K562 (cell line): ENCODE data around the gene SLC25A33. TPM values are rescaled to one million over a fixed set of nuclear protein-coding genes. Genes with fewer than 3 reads are reported as not detected.

Experiments used
- ATAC-seq: fragments of 200-7000 bp; cut with Tn5 transposase; 3 replicates; pipeline ENCODE4 v1.9.1; 2020; ENCODE audit warnings: moderate library complexity
- BruUV-seq: library from RNA; stranded (reverse); fragments of 400-500 nt; replicated peaks from 2 replicates; lab custom pipeline; 2021; lab: Mats Ljungman, UMichigan
- CTCF ChIA-PET: fragments of 300-600 bp; formaldehyde crosslinking; extraction: SDS; loops from one replicate; lab custom pipeline; 2021; ENCODE audit warnings: low intra/inter-chr PET ratio; lab: Yijun Ruan, JAX
- POLR2A ChIA-PET: fragments of 300-600, 350-650 bp; sonication (Branson Sonifier 250); formaldehyde crosslinking; extraction: SDS; loops from one replicate; lab custom pipeline; 2021; ENCODE audit warnings: antibody characterized with exemption, inconsistent platforms; lab: Yijun Ruan, JAX
- DNase-seq, 4 experiments: peaks; one replicate each; pipeline versions ENCODE4 v3.0.0 to v3.0.0-alpha.2; 2011 to 2018; ENCODE audit warnings: low spot score in 3 of 4, mixed read lengths in 3 of 4; ENCODE audit errors: extremely low read depth in 1 of 4
- FAIRE-seq: peaks from 2 replicates; lab custom pipeline; 2011; peaks lifted over from hg19 to GRCh38; lab: Jason Lieb, UNC
- H2AFZ ChIP-seq: 2 replicates; pipeline ENCODE4 v1.6.0; 2011; ENCODE audit warnings: low read depth, low read length, control low read depth, inconsistent platforms
- H3K27ac ChIP-seq: fragments of 200-600 bp; 3 replicates; pipeline ENCODE4 v1.8.0; 2011; ENCODE audit warnings: low read depth, mild to moderate bottlenecking, control low read depth, inconsistent platforms, low read length, moderate library complexity, mixed read lengths; ENCODE audit errors: extremely low read depth
- H3K27me3 ChIP-seq, 2 experiments: fragments of 300-600 bp in 1 of 2; 2 replicates in 1 of 2; 3 replicates in 1 of 2; pipeline versions ENCODE4 v1.6.0 to v1.8.0; 2011; ENCODE audit warnings: inconsistent platforms in 2 of 2, low read length in 2 of 2, mild to moderate bottlenecking in 1 of 2, mixed read lengths in 1 of 2, moderate library complexity in 1 of 2; ENCODE audit not compliant: control insufficient read depth in 2 of 2, insufficient read depth in 2 of 2
- H3K36me3 ChIP-seq: fragments of 300-600 bp; 3 replicates; pipeline ENCODE4 v1.8.0; 2011; ENCODE audit warnings: mild to moderate bottlenecking, low read length, inconsistent platforms; ENCODE audit not compliant: control insufficient read depth, insufficient read depth
- H3K4me1 ChIP-seq, 2 experiments: fragments of 200-600 bp in 1 of 2; replicated peaks in 1 of 2; 2 replicates in 1 of 2; 3 replicates in 1 of 2; pipeline versions ENCODE4 v1.5.1 to v1.8.0; 2011; ENCODE audit warnings: inconsistent platforms in 2 of 2, low read length in 2 of 2, mild to moderate bottlenecking in 1 of 2, mixed read lengths in 1 of 2, moderate library complexity in 1 of 2; ENCODE audit not compliant: control insufficient read depth in 2 of 2, insufficient read depth in 2 of 2
- H3K4me2 ChIP-seq: 2 replicates; pipeline ENCODE4 v1.6.1; 2011; ENCODE audit warnings: low read length, control low read depth, inconsistent platforms, mixed read lengths; ENCODE audit not compliant: insufficient read depth
- H3K4me3 ChIP-seq: fragments of 200-600 bp; sonication (generic), shearing (Covaris generic); 2 replicates; pipeline ENCODE4 v1.5.1; 2016; ENCODE audit warnings: control low read depth, inconsistent platforms
- H3K79me2 ChIP-seq: fragments of 200-600 bp; 3 replicates; pipeline ENCODE4 v1.8.0; 2011; ENCODE audit warnings: low read length, inconsistent platforms; ENCODE audit not compliant: control insufficient read depth, insufficient read depth
- H3K9ac ChIP-seq, 2 experiments: 2 replicates each; pipeline versions ENCODE4 v1.6.0 to v1.6.1; 2011; ENCODE audit warnings: low read depth in 2 of 2, low read length in 2 of 2, control low read depth in 1 of 2, inconsistent platforms in 1 of 2, mild to moderate bottlenecking in 1 of 2, mixed read lengths in 1 of 2; ENCODE audit not compliant: insufficient read depth in 1 of 2
- H3K9me1 ChIP-seq: one replicate; pipeline ENCODE4 v1.6.0; 2011; ENCODE audit warnings: inconsistent platforms, mild to moderate bottlenecking, low read length, moderate library complexity; ENCODE audit not compliant: control insufficient read depth, insufficient read depth
- H3K9me3 ChIP-seq: replicated peaks from 2 replicates; pipeline ENCODE4 v1.5.1; 2011; ENCODE audit warnings: low read depth, low read length, inconsistent platforms; ENCODE audit not compliant: control insufficient read depth, insufficient read depth
- H4K20me1 ChIP-seq: replicated peaks from 2 replicates; pipeline ENCODE4 v1.6.1; 2011; ENCODE audit warnings: low read length, inconsistent platforms, mixed read lengths; ENCODE audit not compliant: control insufficient read depth, insufficient read depth
- EHMT2 ChIP-seq: fragments of 450-650 bp; IDR thresholded peaks from 2 replicates; pipeline ENCODE4 v1.6.1; 2018; ENCODE audit warnings: antibody characterized with exemption
- ERF ChIP-seq: fragments of 450-650 bp; formaldehyde crosslinking; IDR thresholded peaks from 2 replicates; pipeline ENCODE4 v1.4.0; 2020; ENCODE audit warnings: mild to moderate bottlenecking, mixed read lengths
- GATAD2A ChIP-seq: fragments of 450-650 bp; IDR thresholded peaks from 2 replicates; pipeline ENCODE4 v1.6.1; 2017
- IRF2 ChIP-seq: sonication (generic); formaldehyde crosslinking; IDR thresholded peaks from 2 replicates; pipeline ENCODE4 v1.8.1; 2022; ENCODE audit warnings: mild to moderate bottlenecking, missing genetic modification reagents
- JUND ChIP-seq, 2 experiments: IDR thresholded peaks; 2 replicates in 1 of 2; 3 replicates in 1 of 2; pipeline ENCODE4 v1.6.1; 2011; ENCODE audit warnings: borderline replicate concordance in 2 of 2, low read depth in 2 of 2, low read length in 2 of 2, improper control_type of control experiment in 1 of 2, missing biosample characterization in 1 of 2, missing genetic modification characterization in 1 of 2, missing genetic modification reagents in 1 of 2
- KDM4B ChIP-seq, 2 experiments: fragments of 450-650 bp in 1 of 2; sonication (generic) in 1 of 2; IDR thresholded peaks; 2 replicates each; pipeline ENCODE4 v1.6.1; 2016 to 2017; ENCODE audit warnings: borderline replicate concordance in 2 of 2, antibody characterized with exemption in 1 of 2, low read depth in 1 of 2, mild to moderate bottlenecking in 1 of 2
- KHSRP ChIP-seq: fragments of 450-650 bp; IDR thresholded peaks from 2 replicates; pipeline ENCODE4 v1.6.1; 2017
- NCOA4 ChIP-seq: fragments of 450-650 bp; IDR thresholded peaks from 2 replicates; pipeline ENCODE4 v1.6.1; 2018; ENCODE audit warnings: mild to moderate bottlenecking; ENCODE audit not compliant: partially characterized antibody
- PHB ChIP-seq: fragments of 250-450 bp; sonication (Bioruptor Pico); IDR thresholded peaks from 2 replicates; pipeline ENCODE4 v1.5.0; 2021
- RBM34 ChIP-seq: fragments of 200-400 bp; formaldehyde crosslinking; IDR thresholded peaks from 2 replicates; pipeline ENCODE4 v1.6.1; 2018; ENCODE audit warnings: low read length, borderline replicate concordance; ENCODE audit not compliant: insufficient read depth
- RNF2 ChIP-seq: sonication (generic); IDR thresholded peaks from 2 replicates; pipeline ENCODE4 v1.6.1; 2016
- TGIF2 ChIP-seq: sonication (generic); formaldehyde crosslinking; IDR thresholded peaks from 2 replicates; pipeline ENCODE4 v1.8.1; 2022; ENCODE audit warnings: mild to moderate bottlenecking, missing genetic modification reagents, moderate library complexity
- U2AF1 ChIP-seq: fragments of 200-400 bp; formaldehyde crosslinking; optimal IDR thresholded peaks from 2 replicates; pipeline ENCODE3; 2017; ENCODE audit warnings: mild to moderate bottlenecking, low read depth, low read length, moderate library complexity
- ZNF140 ChIP-seq: fragments of 250-450 bp; sonication (Bioruptor Pico); IDR thresholded peaks from 2 replicates; pipeline ENCODE4 v1.8.0; 2021; ENCODE audit warnings: moderate library complexity, mild to moderate bottlenecking, inconsistent platforms
- ZNF316 ChIP-seq: fragments of 450-650 bp; IDR thresholded peaks from 2 replicates; pipeline ENCODE4 v1.6.1; 2016
- ZNF583 ChIP-seq: fragments of 250-450 bp; sonication (Bioruptor Pico); IDR thresholded peaks from 2 replicates; pipeline ENCODE4 v1.4.0; 2020
- ZNF584 ChIP-seq: fragments of 200-800 bp; sonication (Bioruptor generic); IDR thresholded peaks from 2 replicates; pipeline ENCODE4 v1.6.1; 2016; ENCODE audit warnings: low read depth, mild to moderate bottlenecking, missing genetic modification characterization, missing compliant biosample characterization
- ZNF77 ChIP-seq: fragments of 250-450 bp; sonication (Bioruptor Pico); IDR thresholded peaks from 2 replicates; pipeline ENCODE4 v1.5.0; 2020
- WGBS: fragments of 100-300 bp; shearing (Covaris generic); methylation state at CpG from one replicate; pipeline ENCODE4 v1.1.6; 2016; ENCODE audit warnings: low coverage, mixed read lengths; ENCODE audit not compliant: insufficient coverage; ENCODE audit errors: missing lambda C conversion rate; 5-methylcytosine and 5-hydroxymethylcytosine counted together
- in situ Hi-C: fragments of 300-500 bp; cut with MboI; formaldehyde crosslinking; loops from 4 replicates; pipeline ENCODE4 v1.15.0; 2018; ENCODE audit warnings: inconsistent platforms, mixed read lengths
- intact Hi-C: fragments of 100-400 bp; cut with micrococcal nuclease; formaldehyde crosslinking; loops from 2 replicates; pipeline ENCODE4 v1.14.2; 2022
- polyA plus RNA-seq, 8 experiments: library from polyadenylated mRNA; depleted of rRNA in 4 of 8; stranded (reverse) in 5 of 8; unstranded in 3 of 8; fragments of >200 nt; fragmentation: Nextera tagmentation in 2 of 8; fragmentation: Illumina TruSeq in 1 of 8; extraction: Ambion mirVana in 2 of 8; extraction: Trizol in 1 of 8; gene quantifications; 2 replicates each; pipeline versions ENCODE4 v1.2.1 to v1.2.3, GENCODE V29; 2011 to 2014; ENCODE audit warnings: inconsistent platforms in 1 of 8, missing spikeins in 1 of 8
- total RNA-seq, 7 experiments: library from RNA; depleted of rRNA in 6 of 7; stranded (reverse); fragments of >200 nt in 6 of 7; fragmentation: Illumina TruSeq in 2 of 7; extraction: Trizol in 2 of 7; gene quantifications; 2 replicates each; pipeline versions ENCODE4 v1.2.1 to v1.2.3, GENCODE V29; 2011 to 2021; ENCODE audit warnings: low replicate concordance in 1 of 7
- TF ChIP-seq, protein P1 (sequence below): fragments of 450-650 bp; IDR thresholded peaks from 2 replicates; pipeline ENCODE4 v1.7.0; 2016; ENCODE audit warnings: borderline replicate concordance
- TF ChIP-seq, protein P2 (sequence below), 2 experiments: fragments of 200-800 bp in 1 of 2; sonication (Bioruptor generic) in 1 of 2; sonication (generic) in 1 of 2; formaldehyde crosslinking in 1 of 2; IDR thresholded peaks in 1 of 2; conservative IDR thresholded peaks in 1 of 2; 2 replicates each; pipeline versions ENCODE4 v1.5.0 to v1.6.1; 2016 to 2020; ENCODE audit warnings: missing compliant biosample characterization in 1 of 2, missing genetic modification characterization in 1 of 2, missing genetic modification reagents in 1 of 2

Gene SLC25A33
- total and polyA plus RNA-seq, 9 of the 15 experiments (the other 6 are each of a cell fraction or from before 2014, with no cell fraction given) = 3.2 to 23.5 (median 17.5) TPM

GRCh38 chr1:9534953-9535352 lies 4.3 kb upstream of the SLC25A33 start:
- BruUV-seq = no TSS peak
- intact Hi-C loops = no loop called here
- WGBS = 61% methylated on average over 10 of the region's 10 CpGs

More at GRCh38 chr1:9534953-9535352, 4.3 kb upstream of the SLC25A33 start:
- Histone ChIP-seq H3K4me2 (no peak overlapping the region), H3K36me3 (no peaks in the 10 kb centered on the region), H2AFZ (no peak overlapping the region), H3K4me1 (peaks cover 14 to 18% of the 10 kb centered on the region in 2 experiments), H4K20me1 (no peaks in the 10 kb centered on the region), H3K27me3 (no peaks in the 10 kb centered on the region), H3K9ac (no peak overlapping the region), H3K9me1 (no peaks in the 10 kb centered on the region), H3K4me3 (no peak overlapping the region), H3K9me3 (no peaks in the 10 kb centered on the region), H3K79me2 (peaks cover 6% of the 10 kb centered on the region), H3K27ac (no peak overlapping the region)
- TF ChIP-seq IRF2 (CRISPR knock-in tag) (no peak), KDM4B (IDR thresholded peaks at IDR 0.05; ENCODE audit: borderline replicate concordance in 2 of 2, low read depth in 1 of 2) (no peak), U2AF1 (no peak), TGIF2 (CRISPR knock-in tag) (no peak), ERF (CRISPR knock-in tag) (no peak), RNF2 (no peak), ZNF316 (no peak), EHMT2 (no peak), KHSRP (no peak), NCOA4 (no peak), ZNF140 (CRISPR knock-in tag) (no peak), RBM34 (no peak), ZNF584 (CRISPR knock-in tag) (no peak), GATAD2A (no peak), ZNF77 (CRISPR knock-in tag) (no peak), PHB (CRISPR knock-in tag) (no peak), JUND (IDR thresholded peaks at IDR 0.05; ENCODE audit: borderline replicate concordance, low read depth, low read length) (no peak), JUND (tag; IDR thresholded peaks at IDR 0.05; ENCODE audit: borderline replicate concordance, low read depth, low read length) (no peak), ZNF583 (CRISPR knock-in tag) (no peak)
- TF ChIP-seq, protein P1, sequence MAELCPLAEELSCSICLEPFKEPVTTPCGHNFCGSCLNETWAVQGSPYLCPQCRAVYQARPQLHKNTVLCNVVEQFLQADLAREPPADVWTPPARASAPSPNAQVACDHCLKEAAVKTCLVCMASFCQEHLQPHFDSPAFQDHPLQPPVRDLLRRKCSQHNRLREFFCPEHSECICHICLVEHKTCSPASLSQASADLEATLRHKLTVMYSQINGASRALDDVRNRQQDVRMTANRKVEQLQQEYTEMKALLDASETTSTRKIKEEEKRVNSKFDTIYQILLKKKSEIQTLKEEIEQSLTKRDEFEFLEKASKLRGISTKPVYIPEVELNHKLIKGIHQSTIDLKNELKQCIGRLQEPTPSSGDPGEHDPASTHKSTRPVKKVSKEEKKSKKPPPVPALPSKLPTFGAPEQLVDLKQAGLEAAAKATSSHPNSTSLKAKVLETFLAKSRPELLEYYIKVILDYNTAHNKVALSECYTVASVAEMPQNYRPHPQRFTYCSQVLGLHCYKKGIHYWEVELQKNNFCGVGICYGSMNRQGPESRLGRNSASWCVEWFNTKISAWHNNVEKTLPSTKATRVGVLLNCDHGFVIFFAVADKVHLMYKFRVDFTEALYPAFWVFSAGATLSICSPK = no peak
- TF ChIP-seq, protein P2, sequence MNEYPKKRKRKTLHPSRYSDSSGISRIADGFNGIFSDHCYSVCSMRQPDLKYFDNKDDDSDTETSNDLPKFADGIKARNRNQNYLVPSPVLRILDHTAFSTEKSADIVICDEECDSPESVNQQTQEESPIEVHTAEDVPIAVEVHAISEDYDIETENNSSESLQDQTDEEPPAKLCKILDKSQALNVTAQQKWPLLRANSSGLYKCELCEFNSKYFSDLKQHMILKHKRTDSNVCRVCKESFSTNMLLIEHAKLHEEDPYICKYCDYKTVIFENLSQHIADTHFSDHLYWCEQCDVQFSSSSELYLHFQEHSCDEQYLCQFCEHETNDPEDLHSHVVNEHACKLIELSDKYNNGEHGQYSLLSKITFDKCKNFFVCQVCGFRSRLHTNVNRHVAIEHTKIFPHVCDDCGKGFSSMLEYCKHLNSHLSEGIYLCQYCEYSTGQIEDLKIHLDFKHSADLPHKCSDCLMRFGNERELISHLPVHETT (CRISPR knock-in tag; conservative IDR thresholded peaks at IDR 0.05 in 1 of 2, IDR thresholded peaks at IDR 0.05 in 1 of 2) = no peak
- POLR2A ChIA-PET = no interaction called here
- no peak for ATAC-seq
- no peak for DNase-seq
- no peak for FAIRE-seq
- CTCF ChIA-PET = interaction anchor here (0.6 kb wide), 1 partner anchor 701 kb away, joined by 3 read pairs; no protein-coding TSS in a partner anchor
- in situ Hi-C loops = no loop called here
